GM23338 (cell line): ENCODE results near the gene ARHGEF39. TPM values are rescaled to one million over a fixed set of nuclear protein-coding genes. Genes with fewer than 3 reads are reported as not detected.

Experiments
- ATAC-seq: fragments of 200-7000 bp; cut with Tn5 transposase; 3 replicates; pipeline ENCODE4 v1.9.1; 2020
- DNase-seq: peaks from one replicate; pipeline ENCODE4 v3.0.0-alpha.2; 2015; ENCODE audit warnings: low spot score
- H2AFZ ChIP-seq: fragments of 200-600 bp; sonication (generic); 2 replicates; pipeline ENCODE4 v1.8.0; 2016; ENCODE audit warnings: antibody characterized with exemption, mild to moderate bottlenecking, moderate library complexity
- H3F3A ChIP-seq: fragments of 200-600 bp; sonication (generic); replicated peaks from 2 replicates; pipeline ENCODE4 v1.8.0; 2017; ENCODE audit warnings: antibody characterized with exemption, mixed run types, low read depth
- H3K27ac ChIP-seq: fragments of 200-600 bp; sonication (generic); 2 replicates; pipeline ENCODE4 v1.6.1; 2016; ENCODE audit warnings: low read depth
- H3K27me3 ChIP-seq: fragments of 200-600 bp; sonication (generic); 2 replicates; pipeline ENCODE4 v1.8.0; 2016; ENCODE audit warnings: mild to moderate bottlenecking, mixed run types, moderate library complexity; ENCODE audit not compliant: insufficient read depth
- H3K36me3 ChIP-seq: fragments of 200-600 bp; sonication (generic); 2 replicates; pipeline ENCODE4 v1.8.0; 2016; ENCODE audit warnings: mild to moderate bottlenecking; ENCODE audit not compliant: insufficient read depth
- H3K4me1 ChIP-seq: fragments of 200-600 bp; sonication (generic); 2 replicates; pipeline ENCODE4 v1.8.0; 2016; ENCODE audit warnings: mild to moderate bottlenecking, moderate library complexity; ENCODE audit not compliant: insufficient read depth
- H3K4me2 ChIP-seq: fragments of 200-600 bp; sonication (generic); 2 replicates; pipeline ENCODE4 v1.7.1; 2017; ENCODE audit warnings: mixed run types
- H3K4me3 ChIP-seq: fragments of 200-600 bp; sonication (generic); 2 replicates; pipeline ENCODE4 v1.6.1; 2016; ENCODE audit warnings: mixed run types
- H3K79me2 ChIP-seq: fragments of 200-600 bp; sonication (generic); replicated peaks from 2 replicates; pipeline ENCODE4 v1.8.0; 2017; ENCODE audit warnings: mild to moderate bottlenecking; ENCODE audit not compliant: insufficient read depth
- H3K9me2 ChIP-seq: fragments of 200-600 bp; sonication (generic); 2 replicates; pipeline ENCODE4 v1.8.0; 2017; ENCODE audit not compliant: insufficient read depth
- H4K20me1 ChIP-seq: fragments of 200-600 bp; sonication (generic); replicated peaks from 2 replicates; pipeline ENCODE4 v1.8.0; 2017; ENCODE audit warnings: mild to moderate bottlenecking; ENCODE audit not compliant: insufficient read depth
- H3K27ac Mint-ChIP-seq: 2 replicates; pipeline ENCODE4 v1.8.0; 2020; ENCODE audit warnings: inconsistent platforms, mild to moderate bottlenecking, moderate library complexity, mixed read lengths
- H3K27me3 Mint-ChIP-seq: 3 replicates; pipeline ENCODE4 v1.8.0; 2022; ENCODE audit warnings: low read depth, mild to moderate bottlenecking, moderate library complexity, mixed read lengths, inconsistent platforms; ENCODE audit not compliant: insufficient read depth, poor library complexity
- H3K36me3 Mint-ChIP-seq: 3 replicates; pipeline ENCODE4 v1.8.0; 2021; ENCODE audit warnings: low read depth, mild to moderate bottlenecking, inconsistent platforms, moderate library complexity, mixed read lengths
- H3K4me1 Mint-ChIP-seq: 3 replicates; pipeline ENCODE4 v1.8.0; 2020; ENCODE audit warnings: mild to moderate bottlenecking, inconsistent platforms, mixed read lengths
- H3K4me3 Mint-ChIP-seq: 3 replicates; pipeline ENCODE4 v1.8.0; 2021; ENCODE audit warnings: moderate library complexity, mild to moderate bottlenecking, inconsistent platforms, mixed read lengths
- H3K9me3 Mint-ChIP-seq: 3 replicates; pipeline ENCODE4 v1.8.0; 2020; ENCODE audit warnings: moderate library complexity, mild to moderate bottlenecking, inconsistent platforms, mixed read lengths
- CREB1 ChIP-seq: fragments of 250-450 bp; sonication (Bioruptor Pico); IDR thresholded peaks from 2 replicates; pipeline ENCODE4 v1.5.0; 2020; ENCODE audit warnings: low read depth, mild to moderate bottlenecking, moderate library complexity
- CTCF ChIP-seq, 2 experiments: fragments of 200-600 bp in 1 of 2; sonication (generic) in 1 of 2; conservative IDR thresholded peaks; 2 replicates each; pipeline versions ENCODE4 v1.5.1 to v1.6.1; 2016 to 2017; ENCODE audit warnings: antibody characterized with exemption in 2 of 2, low read depth in 2 of 2, mild to moderate bottlenecking in 2 of 2, moderate library complexity in 1 of 2
- ETS1 ChIP-seq: IDR thresholded peaks from 2 replicates; pipeline ENCODE4 v1.6.1; 2016; ENCODE audit warnings: antibody characterized with exemption
- EZH2 ChIP-seq: fragments of 200-600 bp; sonication (generic); IDR thresholded peaks from one replicate; pipeline ENCODE4 v1.8.0; 2017; ENCODE audit warnings: antibody characterized with exemption, mild to moderate bottlenecking, low read depth; ENCODE audit not compliant: unreplicated experiment
- EZH2phosphoT487 ChIP-seq: fragments of 200-600 bp; sonication (generic); IDR thresholded peaks from one replicate; pipeline ENCODE4 v1.8.1; 2018; ENCODE audit warnings: antibody characterized with exemption; ENCODE audit not compliant: unreplicated experiment
- JUNB ChIP-seq: IDR thresholded peaks from one replicate; pipeline ENCODE4 v1.6.1; 2016; ENCODE audit warnings: antibody characterized with exemption; ENCODE audit not compliant: unreplicated experiment
- NANOG ChIP-seq: IDR thresholded peaks from 2 replicates; pipeline ENCODE4 v1.6.1; 2016; ENCODE audit warnings: antibody characterized with exemption, borderline replicate concordance
- POLR2AphosphoS5 ChIP-seq: IDR thresholded peaks from 2 replicates; pipeline ENCODE4 v1.6.1; 2016; ENCODE audit warnings: antibody characterized with exemption, low read depth
- REST ChIP-seq: IDR thresholded peaks from one replicate; pipeline ENCODE4 v1.6.1; 2018; ENCODE audit warnings: antibody characterized with exemption; ENCODE audit not compliant: unreplicated experiment
- STAT1 ChIP-seq: IDR thresholded peaks from one replicate; pipeline ENCODE4 v1.6.1; 2016; ENCODE audit warnings: antibody characterized with exemption; ENCODE audit not compliant: unreplicated experiment
- ZNF114 ChIP-seq: fragments of 250-450 bp; sonication (Bioruptor Pico); IDR thresholded peaks from 2 replicates; pipeline ENCODE4 v1.5.0; 2020; ENCODE audit warnings: mild to moderate bottlenecking, moderate library complexity
- ZNF331 ChIP-seq: fragments of 250-450 bp; sonication (Bioruptor Pico); IDR thresholded peaks from 2 replicates; pipeline ENCODE4 v1.5.0; 2020; ENCODE audit warnings: low read depth, mild to moderate bottlenecking, moderate library complexity
- ZNF462 ChIP-seq: fragments of 250-450 bp; sonication (Bioruptor Pico); IDR thresholded peaks from 2 replicates; pipeline ENCODE4 v1.5.0; 2020; ENCODE audit warnings: mild to moderate bottlenecking, moderate library complexity
- polyA plus RNA-seq: library from polyadenylated mRNA; unstranded; fragments of >200 nt; fragmentation: Nextera tagmentation; extraction: Ambion mirVana; gene quantifications from 2 replicates; pipeline ENCODE4 v1.2.1, GENCODE V29; 2016
- total RNA-seq: library from RNA; depleted of rRNA; stranded (reverse); fragments of >200 nt; shearing (Covaris generic); gene quantifications from 2 replicates; pipeline ENCODE4 v1.2.3, GENCODE V29; 2014

The ARHGEF39 gene
- total and polyA plus RNA-seq, 2 experiments from 2014 or later = 16.8 to 31.0 TPM

GRCh38 chr9:35681341-35682002 is 16.5 kb upstream of the ARHGEF39 start:
- Mint-ChIP-seq H3K27ac (no peak overlapping the region), H3K4me3 (peak overlapping the region; percentile 2; the same call in 1 of the 3 replicates), H3K27me3 (peaks cover 15% of the 10 kb centered on the region), H3K36me3 (peaks cover 46% of the 10 kb centered on the region), H3K9me3 (no peaks in the 10 kb centered on the region), H3K4me1 (peaks cover 22% of the 10 kb centered on the region)
- Histone ChIP-seq H3F3A (peaks cover 25% of the 10 kb centered on the region), H3K27ac (peak overlapping the region; percentile 80; the same call in 1 of the 2 replicates), H3K4me2 (no peak overlapping the region), H3K9me2 (no peaks in the 10 kb centered on the region), H3K79me2 (no peaks in the 10 kb centered on the region), H3K4me3 (no peak overlapping the region), H3K4me1 (peaks cover 13% of the 10 kb centered on the region), H2AFZ (no peak overlapping the region), H3K27me3 (peaks cover 7% of the 10 kb centered on the region), H4K20me1 (peaks cover 3% of the 10 kb centered on the region; the same call in 1 of the 2 replicates), H3K36me3 (peaks cover 26% of the 10 kb centered on the region)
- DNase-seq (no peak), ATAC-seq (peak; percentile 4; the same call in 2 of the 3 replicates)
- TF ChIP-seq POLR2AphosphoS5 = no peak
- TF ChIP-seq EZH2 = no peak
- no peak for TF ChIP-seq JUNB
- TF ChIP-seq NANOG = no peak
- no peak for TF ChIP-seq ZNF462 (CRISPR knock-in tag)
- no peak for TF ChIP-seq REST
- TF ChIP-seq STAT1 = no peak
- no peak for TF ChIP-seq EZH2phosphoT487
- TF ChIP-seq CREB1 (CRISPR knock-in tag) = no peak
- TF ChIP-seq ZNF114 (CRISPR knock-in tag) = no peak
- no peak for TF ChIP-seq ETS1
- TF ChIP-seq ZNF331 = no peak
- TF ChIP-seq CTCF (conservative IDR thresholded peaks at IDR 0.05; ENCODE audit: low read depth in 2 of 2) = no peak
